MCF 10A (cell line): ENCODE data around the gene SLC4A1. TPM values are rescaled to one million over a fixed set of nuclear protein-coding genes. Genes with fewer than 3 reads are reported as not detected.

Experiments used
- BruUV-seq: library from RNA; stranded (reverse); fragments of 400-500 nt; replicated peaks from 2 replicates; lab custom pipeline; 2021; lab: Mats Ljungman, UMichigan
- CTCF ChIA-PET: fragments of 300-600 bp; sonication (Branson Sonifier 250); formaldehyde crosslinking; extraction: SDS; loops from one replicate; lab custom pipeline; 2021; ENCODE audit warnings: antibody characterized with exemption, inconsistent platforms; lab: Yijun Ruan, JAX
- POLR2A ChIA-PET: fragments of 300-600, 350-650 bp; sonication (Branson Sonifier 250); formaldehyde crosslinking; extraction: SDS; loops from one replicate; lab custom pipeline; 2020; ENCODE audit warnings: antibody characterized with exemption, inconsistent platforms; lab: Yijun Ruan, JAX
- DNase-seq: peaks from one replicate; pipeline ENCODE4 v3.0.0-alpha.2; 2018; ENCODE audit not compliant: unreplicated experiment
- H3K27ac Mint-ChIP-seq: one replicate; pipeline ENCODE4 v1.8.0; 2022; ENCODE audit warnings: mild to moderate bottlenecking, low read depth, mixed read lengths; ENCODE audit not compliant: unreplicated experiment
- H3K27me3 Mint-ChIP-seq: one replicate; pipeline ENCODE4 v1.8.0; 2022; ENCODE audit warnings: mixed read lengths; ENCODE audit not compliant: insufficient read depth, unreplicated experiment
- H3K36me3 Mint-ChIP-seq: one replicate; pipeline ENCODE4 v1.8.0; 2022; ENCODE audit warnings: mild to moderate bottlenecking, moderate library complexity, mixed read lengths; ENCODE audit not compliant: insufficient read depth, unreplicated experiment
- H3K4me1 Mint-ChIP-seq: one replicate; pipeline ENCODE4 v1.8.0; 2022; ENCODE audit warnings: mixed read lengths; ENCODE audit not compliant: insufficient read depth, unreplicated experiment
- H3K4me3 Mint-ChIP-seq: one replicate; pipeline ENCODE4 v1.8.0; 2022; ENCODE audit warnings: mild to moderate bottlenecking, moderate library complexity, mixed read lengths; ENCODE audit not compliant: unreplicated experiment
- H3K9me3 Mint-ChIP-seq: one replicate; pipeline ENCODE4 v1.8.0; 2022; ENCODE audit warnings: mixed read lengths; ENCODE audit not compliant: unreplicated experiment
- intact Hi-C: fragments of 100-400 bp; cut with micrococcal nuclease; formaldehyde crosslinking; loops from 2 replicates; pipeline ENCODE4 v1.14.1; 2022
- total RNA-seq: library from RNA; stranded (reverse); gene quantifications from 2 replicates; pipeline ENCODE4 v1.2.3, GENCODE V29; 2022
- TF ChIP-seq, protein P1 (sequence below): fragments of 200-600 bp; IDR thresholded peaks from one replicate; pipeline ENCODE4 v1.8.0; 2022; ENCODE audit warnings: antibody characterized with exemption, mild to moderate bottlenecking; ENCODE audit not compliant: unreplicated experiment

Gene SLC4A1
- total RNA-seq, 1 experiment from 2014 or later, result not detected

DNA sequence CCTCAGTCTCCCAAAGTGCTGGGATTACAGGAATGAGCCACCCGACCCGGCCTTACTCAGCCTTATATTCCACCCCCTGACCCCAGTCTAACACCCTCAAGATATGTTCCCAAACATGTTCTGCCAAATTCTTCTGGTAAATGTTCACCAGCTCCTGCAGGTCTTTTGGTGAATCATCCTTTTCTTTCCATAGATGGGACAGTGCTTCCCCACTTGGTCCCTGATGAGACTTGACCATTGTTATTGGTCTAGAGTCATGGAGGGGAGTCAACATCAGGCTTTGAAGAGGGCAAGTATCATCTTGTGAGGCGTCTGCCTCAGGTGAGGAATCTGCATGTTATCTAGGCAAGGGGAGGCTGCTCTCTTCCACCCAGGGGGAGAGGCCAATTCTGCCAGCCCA is 30.0 kb upstream of the SLC4A1 start:
- peaks cover 5% of the 10 kb centered on the region for H3K36me3 Mint-ChIP-seq
- DNase-seq, result peak; percentile 71
- no TSS peak for BruUV-seq
- H3K27me3 Mint-ChIP-seq, result peaks cover 20% of the 10 kb centered on the region
- H3K27ac Mint-ChIP-seq, result no peak overlapping the region
- H3K4me3 Mint-ChIP-seq, result no peak overlapping the region
- TF ChIP-seq, protein P1, sequence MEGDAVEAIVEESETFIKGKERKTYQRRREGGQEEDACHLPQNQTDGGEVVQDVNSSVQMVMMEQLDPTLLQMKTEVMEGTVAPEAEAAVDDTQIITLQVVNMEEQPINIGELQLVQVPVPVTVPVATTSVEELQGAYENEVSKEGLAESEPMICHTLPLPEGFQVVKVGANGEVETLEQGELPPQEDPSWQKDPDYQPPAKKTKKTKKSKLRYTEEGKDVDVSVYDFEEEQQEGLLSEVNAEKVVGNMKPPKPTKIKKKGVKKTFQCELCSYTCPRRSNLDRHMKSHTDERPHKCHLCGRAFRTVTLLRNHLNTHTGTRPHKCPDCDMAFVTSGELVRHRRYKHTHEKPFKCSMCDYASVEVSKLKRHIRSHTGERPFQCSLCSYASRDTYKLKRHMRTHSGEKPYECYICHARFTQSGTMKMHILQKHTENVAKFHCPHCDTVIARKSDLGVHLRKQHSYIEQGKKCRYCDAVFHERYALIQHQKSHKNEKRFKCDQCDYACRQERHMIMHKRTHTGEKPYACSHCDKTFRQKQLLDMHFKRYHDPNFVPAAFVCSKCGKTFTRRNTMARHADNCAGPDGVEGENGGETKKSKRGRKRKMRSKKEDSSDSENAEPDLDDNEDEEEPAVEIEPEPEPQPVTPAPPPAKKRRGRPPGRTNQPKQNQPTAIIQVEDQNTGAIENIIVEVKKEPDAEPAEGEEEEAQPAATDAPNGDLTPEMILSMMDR, result no peak
- peaks cover 11% of the 10 kb centered on the region for H3K4me1 Mint-ChIP-seq
- ChIA-PET POLR2A (interaction anchor here (0.7 to 1.7 kb wide), 3 partner anchors 26 to 81 kb away, joined by 3 to 4 read pairs (median 4); no protein-coding TSS in a partner anchor), CTCF (no interaction called here)
- H3K9me3 Mint-ChIP-seq, result no peaks in the 10 kb centered on the region
- intact Hi-C loops, result no loop called here

DNA sequence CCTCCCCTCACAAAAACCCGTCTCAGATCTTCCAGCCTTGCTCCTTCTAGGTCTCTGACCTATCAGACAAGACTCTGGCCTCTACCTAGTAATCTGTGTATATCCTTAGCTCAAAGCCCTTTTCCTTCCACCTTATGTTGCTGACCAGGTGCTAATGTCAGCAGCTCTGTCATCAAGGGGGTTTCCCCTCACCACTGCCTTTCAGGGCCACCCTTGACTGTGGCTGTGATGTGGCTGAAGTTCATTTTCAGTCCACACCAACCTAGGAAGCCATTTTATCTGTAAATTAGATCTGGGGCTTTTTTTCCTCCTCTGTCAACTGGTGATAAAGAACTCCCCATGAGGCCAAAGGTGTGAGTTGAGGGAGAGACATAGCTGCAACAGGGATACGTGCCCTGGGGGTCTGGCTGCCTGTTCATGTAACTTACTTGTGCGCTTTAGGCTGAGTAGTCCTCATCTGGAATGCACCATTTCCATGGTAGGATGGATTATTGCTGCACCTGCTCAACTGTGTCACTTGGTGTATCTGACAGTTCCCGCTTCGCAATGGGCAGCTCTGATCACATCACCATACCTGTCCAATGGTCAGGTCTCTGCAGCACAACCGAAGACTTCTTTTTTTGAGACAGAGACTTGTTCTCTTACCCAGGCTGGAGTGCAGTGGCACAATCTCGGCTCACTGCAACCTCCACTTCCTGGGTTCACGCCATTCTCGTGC is 25.7 kb upstream of the SLC4A1 start:
- BruUV-seq, result no TSS peak
- TF ChIP-seq, protein P1, result no peak
- Mint-ChIP-seq H3K36me3 (peaks cover 4% of the 10 kb centered on the region), H3K9me3 (no peaks in the 10 kb centered on the region), H3K4me1 (peaks cover 11% of the 10 kb centered on the region), H3K27me3 (peaks cover 13% of the 10 kb centered on the region), H3K4me3 (no peak overlapping the region), H3K27ac (no peak overlapping the region)
- intact Hi-C loops, result no loop called here
- ChIA-PET CTCF (no interaction called here), POLR2A (interaction anchor here (0.6 to 1.9 kb wide), 2 partner anchors 12 to 37 kb away, joined by 3 to 5 read pairs; no protein-coding TSS in a partner anchor)
- DNase-seq, result no peak

DNA sequence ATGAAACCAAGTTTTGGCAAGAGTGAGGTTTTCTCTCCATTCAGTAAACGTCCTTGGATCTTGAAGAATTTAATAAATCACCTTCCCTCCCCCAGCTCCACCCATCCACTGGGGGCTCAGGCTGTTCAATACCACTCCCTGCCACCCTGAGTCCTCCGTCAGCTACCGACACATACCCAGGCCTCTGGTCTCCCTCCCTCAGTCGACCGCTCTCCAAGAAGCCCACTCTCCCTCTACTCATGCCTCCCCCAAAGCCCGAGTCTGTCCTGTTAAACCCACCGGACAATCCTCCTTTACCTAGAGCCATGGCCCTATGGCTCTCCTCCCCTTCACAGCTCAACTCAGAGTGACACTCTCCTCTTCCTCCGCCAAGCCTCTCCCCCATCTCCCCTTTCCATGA is 19.7 kb upstream of the SLC4A1 start:
- H3K4me1 Mint-ChIP-seq, result no peaks in the 10 kb centered on the region
- peaks cover 17% of the 10 kb centered on the region for H3K27me3 Mint-ChIP-seq
- no peaks in the 10 kb centered on the region for H3K36me3 Mint-ChIP-seq
- H3K4me3 Mint-ChIP-seq, result no peak overlapping the region
- DNase-seq, result no peak
- ChIA-PET CTCF (interaction anchor here (0.6 kb wide), 2 partner anchors 14 to 120 kb away, joined by 3 read pairs; no protein-coding TSS in a partner anchor), POLR2A (no interaction called here)
- no peak overlapping the region for H3K27ac Mint-ChIP-seq
- BruUV-seq, result no TSS peak
- intact Hi-C loops, result no loop called here
- H3K9me3 Mint-ChIP-seq, result no peaks in the 10 kb centered on the region
- TF ChIP-seq, protein P1, result no peak

DNA sequence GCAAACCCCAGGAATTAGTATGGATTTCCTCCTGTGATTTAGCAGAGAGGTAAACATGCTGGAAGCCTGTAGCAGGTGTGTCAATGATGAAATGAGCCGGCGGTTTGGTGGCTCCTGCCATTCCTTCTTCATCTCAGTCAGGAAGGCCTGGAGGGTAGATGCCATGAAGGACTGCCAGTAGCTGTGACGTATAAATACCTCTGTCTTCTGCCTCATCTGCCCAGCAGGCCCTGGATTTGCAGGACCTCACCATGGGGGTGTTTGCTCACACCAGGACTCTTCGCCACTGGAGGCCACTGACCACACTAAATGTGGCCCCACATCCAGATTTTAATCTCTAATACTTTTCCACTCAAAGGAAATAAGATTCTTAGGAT is 16.1 kb upstream of the SLC4A1 start:
- no peak for DNase-seq
- intact Hi-C loops, result no loop called here
- Mint-ChIP-seq H3K9me3 (no peaks in the 10 kb centered on the region), H3K4me3 (no peak overlapping the region), H3K36me3 (no peaks in the 10 kb centered on the region), H3K4me1 (no peaks in the 10 kb centered on the region), H3K27me3 (peaks cover 17% of the 10 kb centered on the region), H3K27ac (no peak overlapping the region)
- CTCF ChIA-PET, result no interaction called here
- POLR2A ChIA-PET, result interaction anchor here (0.6 kb wide), 1 partner anchor 466 kb away, joined by 3 read pairs; no protein-coding TSS in a partner anchor
- BruUV-seq, result no TSS peak
- TF ChIP-seq, protein P1, result no peak
